Loucy (cell line): ENCODE results near the gene BEX2.
"Not testable (repeated sequence)": the region's sequence is repeated elsewhere in the genome, so short reads cannot be mapped to it uniquely, and the experiment has no call there.

Source experiments
- CTCF ChIP-seq: fragments of 200-600 bp; sonication (generic); conservative IDR thresholded peaks from 2 replicates; pipeline ENCODE4 v1.5.1; 2014; ENCODE audit warnings: mild to moderate bottlenecking, antibody characterized with exemption, low read length
- EZH2phosphoT487 ChIP-seq: fragments of 200-600 bp; IDR thresholded peaks from 2 replicates; pipeline ENCODE4 v1.6.1; 2018; ENCODE audit warnings: antibody characterized with exemption, mild to moderate bottlenecking, moderate library complexity, borderline replicate concordance

- TF ChIP-seq CTCF, EZH2phosphoT487: not testable (repeated sequence)
Observed at GRCh38 chrX:103359605-103360004, 48.8 kb upstream of the BEX2 start.
